Astrocyte of the spinal cord (primary cell): ENCODE results near the gene GJA1.
"Not testable (repeated sequence)": the region's sequence is repeated elsewhere in the genome, so short reads cannot be mapped to it uniquely, and the experiment has no call there.

ENCODE experiments used
- DNase-seq: peaks from one replicate; pipeline ENCODE4 v3.0.0; 2011; ENCODE audit warnings: low read depth, low spot score
- H3K4me3 ChIP-seq: 2 replicates; pipeline ENCODE4 v1.5.1; 2011; ENCODE audit warnings: low read depth, mild to moderate bottlenecking, low read length, moderate library complexity
- in situ Hi-C: cut with HindIII; loops from 2 replicates; pipeline ENCODE4 v1.10.0; 2017; ENCODE audit warnings: low sequenced_read_pairs
- TF ChIP-seq, protein P1 (sequence below): IDR thresholded peaks from 2 replicates; pipeline ENCODE4 v1.5.1; 2012; ENCODE audit warnings: low read depth, mild to moderate bottlenecking, low read length, inconsistent platforms

GJA1 gene

DNA sequence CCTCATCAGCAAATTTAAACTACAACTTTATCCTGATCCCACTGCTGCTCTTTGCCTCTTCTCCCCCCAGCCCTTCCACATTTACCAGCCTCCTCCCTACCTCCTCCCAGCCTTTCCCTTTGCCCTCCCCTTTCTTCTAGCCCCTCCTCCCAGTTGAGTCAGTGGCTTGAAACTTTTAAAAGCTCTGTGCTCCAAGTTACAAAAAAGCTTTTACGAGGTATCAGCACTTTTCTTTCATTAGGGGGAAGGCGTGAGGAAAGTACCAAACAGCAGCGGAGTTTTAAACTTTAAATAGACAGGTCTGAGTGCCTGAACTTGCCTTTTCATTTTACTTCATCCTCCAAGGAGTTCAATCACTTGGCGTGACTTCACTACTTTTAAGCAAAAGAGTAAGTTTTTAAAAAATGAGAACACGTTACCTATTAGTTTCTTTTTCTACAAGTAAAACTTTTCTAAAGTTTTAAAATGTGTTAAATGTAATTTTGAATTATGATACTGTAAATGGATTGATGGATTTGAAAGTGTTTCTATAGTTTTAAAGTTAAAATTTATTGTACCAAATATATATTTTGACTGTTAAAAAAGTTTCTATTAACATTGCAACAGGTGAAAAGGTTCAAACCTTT, at the start of gene GJA1:
GJA1 (plus strand) TSS at position 203 of the 626 bp plus-strand sequence. CDS start 11,202 bp downstream, outside the sequence.
- H3K4me3 ChIP-seq = peak within 1 kb of the TSS; percentile 96
- peak; percentile 92 for DNase-seq
- in situ Hi-C loops = loop anchor here (10.0 kb wide), 1 partner anchor 409 kb away; no protein-coding TSS in a partner anchor

DNA sequence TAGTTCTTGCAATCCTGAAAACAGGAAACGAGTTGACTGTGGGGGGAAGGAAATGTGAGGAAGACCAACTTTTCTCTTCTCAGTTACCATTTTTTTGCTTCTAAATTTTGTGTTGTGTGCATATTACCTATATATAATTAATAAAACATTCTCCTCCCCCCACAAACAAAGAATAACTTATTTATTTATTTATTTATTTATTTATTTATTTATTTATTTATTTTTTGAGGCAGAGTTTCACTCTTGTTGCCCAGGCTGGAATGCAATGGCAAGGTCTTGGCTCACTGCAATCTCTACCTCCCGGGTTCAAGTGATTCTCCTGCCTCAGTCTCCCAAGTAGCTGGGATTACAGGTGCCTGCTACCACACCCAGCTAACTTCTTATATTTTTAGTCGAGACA, 48.9 kb upstream of the GJA1 start:
- H3K4me3 ChIP-seq, in situ Hi-C loops, DNase-seq: not testable (repeated sequence)

More for the DNA sequence above, at the start of gene GJA1:
- TF ChIP-seq, protein P1, sequence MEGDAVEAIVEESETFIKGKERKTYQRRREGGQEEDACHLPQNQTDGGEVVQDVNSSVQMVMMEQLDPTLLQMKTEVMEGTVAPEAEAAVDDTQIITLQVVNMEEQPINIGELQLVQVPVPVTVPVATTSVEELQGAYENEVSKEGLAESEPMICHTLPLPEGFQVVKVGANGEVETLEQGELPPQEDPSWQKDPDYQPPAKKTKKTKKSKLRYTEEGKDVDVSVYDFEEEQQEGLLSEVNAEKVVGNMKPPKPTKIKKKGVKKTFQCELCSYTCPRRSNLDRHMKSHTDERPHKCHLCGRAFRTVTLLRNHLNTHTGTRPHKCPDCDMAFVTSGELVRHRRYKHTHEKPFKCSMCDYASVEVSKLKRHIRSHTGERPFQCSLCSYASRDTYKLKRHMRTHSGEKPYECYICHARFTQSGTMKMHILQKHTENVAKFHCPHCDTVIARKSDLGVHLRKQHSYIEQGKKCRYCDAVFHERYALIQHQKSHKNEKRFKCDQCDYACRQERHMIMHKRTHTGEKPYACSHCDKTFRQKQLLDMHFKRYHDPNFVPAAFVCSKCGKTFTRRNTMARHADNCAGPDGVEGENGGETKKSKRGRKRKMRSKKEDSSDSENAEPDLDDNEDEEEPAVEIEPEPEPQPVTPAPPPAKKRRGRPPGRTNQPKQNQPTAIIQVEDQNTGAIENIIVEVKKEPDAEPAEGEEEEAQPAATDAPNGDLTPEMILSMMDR = no peak

DNA sequence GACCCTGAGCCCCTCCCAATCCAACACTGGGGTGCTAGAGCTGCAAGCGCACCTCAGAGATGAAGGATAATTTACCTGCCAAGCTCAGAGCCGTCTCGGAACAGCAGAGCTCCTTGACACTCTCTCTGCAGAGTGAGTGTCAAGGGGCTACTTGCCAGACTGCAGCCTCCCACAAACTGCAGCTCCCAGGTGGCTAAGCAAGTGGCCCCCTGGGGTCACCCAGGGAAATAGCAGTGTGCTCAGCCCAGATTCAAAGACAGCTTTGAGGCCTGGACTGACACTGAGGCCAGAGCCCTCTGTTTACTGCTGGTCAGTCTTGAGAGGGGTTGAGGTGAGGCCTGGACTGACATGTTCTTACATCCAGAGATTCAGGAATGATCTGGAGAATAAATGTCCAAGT, 46.0 kb upstream of the GJA1 start:
- no peak for DNase-seq
- TF ChIP-seq, protein P1 = no peak
- in situ Hi-C loops = no loop called here
- no peak overlapping the region for H3K4me3 ChIP-seq

DNA sequence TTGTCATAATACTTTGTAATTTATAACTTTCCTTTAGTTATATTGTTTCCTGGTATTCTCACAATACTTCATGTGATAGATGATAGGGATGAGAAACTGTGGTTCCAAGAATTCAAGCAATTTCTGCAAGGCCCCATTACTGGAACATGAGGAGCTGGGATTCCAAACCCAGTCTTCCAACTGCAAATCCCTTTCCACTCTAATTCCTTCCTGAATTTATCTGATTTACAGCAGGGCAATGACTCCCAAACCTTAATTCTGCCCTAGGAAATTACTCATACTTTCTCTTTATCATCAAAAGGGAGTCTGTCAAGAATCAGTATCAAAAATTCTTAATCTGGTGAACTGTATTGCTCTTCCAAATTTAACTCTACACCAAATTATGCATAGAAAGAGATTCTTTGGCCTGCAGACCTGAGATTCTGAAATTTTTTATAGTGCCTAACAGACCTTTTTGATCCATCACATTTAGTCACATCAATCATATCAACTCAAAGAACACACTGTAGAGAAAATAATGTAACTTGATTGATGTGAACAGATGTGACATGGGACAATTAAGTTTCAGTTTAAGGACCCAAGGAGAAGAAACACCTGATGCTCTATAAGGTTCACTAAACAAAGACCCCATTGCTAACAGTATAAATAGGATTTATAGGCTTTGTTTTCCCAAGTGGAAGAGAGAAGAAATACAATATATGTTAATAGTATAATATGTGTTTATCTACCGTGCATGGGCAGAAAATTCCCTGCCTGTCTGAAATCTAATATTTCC, 41.5 kb upstream of the GJA1 start:
- in situ Hi-C loops = no loop called here
- no peak for DNase-seq

DNA sequence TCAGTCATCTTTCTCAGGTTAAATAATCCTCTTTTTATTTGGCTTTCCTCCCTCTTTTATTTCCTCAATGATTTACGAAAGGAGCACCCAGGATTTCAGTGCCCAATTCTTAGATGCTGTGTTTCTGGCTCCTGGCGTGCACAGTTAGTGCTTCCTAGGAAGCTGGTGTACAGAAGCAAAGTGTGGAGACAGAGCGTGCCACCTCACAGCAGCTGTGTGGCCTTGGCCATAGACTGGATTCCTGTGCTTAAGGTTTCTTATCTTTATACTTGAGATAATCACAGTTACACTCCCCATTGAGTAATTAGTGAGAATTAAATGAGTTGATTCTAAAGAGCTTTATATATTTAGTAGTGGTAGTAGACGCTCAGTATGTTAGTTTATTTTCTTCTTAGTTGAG, 39.7 kb upstream of the GJA1 start:
- TF ChIP-seq, protein P1 = no peak
- in situ Hi-C loops = no loop called here
- DNase-seq = no peak
- no peak overlapping the region for H3K4me3 ChIP-seq

More for the DNA sequence above, 41.5 kb upstream of the GJA1 start:
- H3K4me3 ChIP-seq = no peak overlapping the region
- TF ChIP-seq, protein P1 = no peak

DNA sequence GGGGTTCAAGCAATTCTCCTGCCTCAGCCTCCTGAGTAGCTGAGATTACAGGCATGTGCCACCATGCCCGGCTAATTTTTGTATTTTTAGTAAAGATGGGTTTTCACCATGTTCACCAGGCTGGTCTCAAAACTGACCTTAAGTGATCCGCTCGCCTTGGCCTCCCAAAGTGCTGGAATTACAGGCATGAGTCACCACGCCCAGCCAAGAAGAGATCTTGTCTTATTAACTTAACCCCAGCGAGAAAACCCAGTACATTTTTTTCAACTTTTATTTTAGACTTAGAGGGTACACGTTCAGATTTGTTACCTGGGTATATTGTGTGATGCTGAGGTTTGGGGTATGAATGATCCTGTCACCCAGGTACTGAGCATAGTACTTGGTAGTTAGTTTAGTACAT, 38.3 kb upstream of the GJA1 start:
- in situ Hi-C loops, DNase-seq, H3K4me3 ChIP-seq: not testable (repeated sequence)

DNA sequence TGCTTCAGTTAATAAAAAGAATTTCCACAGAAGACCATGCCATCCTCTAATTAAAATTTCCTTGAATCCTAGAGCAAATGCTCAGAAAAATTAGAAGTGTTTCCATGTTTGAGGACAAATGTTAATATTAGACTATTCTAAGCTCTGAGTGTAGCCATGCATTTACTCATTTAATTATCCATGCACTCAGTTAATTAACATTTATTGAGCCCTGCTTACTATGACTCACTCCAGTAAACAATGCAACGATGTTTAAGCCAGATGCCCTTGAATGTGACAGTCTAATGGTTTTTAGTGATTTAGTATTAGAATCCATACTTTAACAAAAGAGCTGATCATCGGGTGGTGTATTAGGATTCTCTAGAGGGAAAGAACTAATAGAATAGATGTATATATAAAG, 37.3 kb upstream of the GJA1 start:
- TF ChIP-seq, protein P1 = no peak
- in situ Hi-C loops = no loop called here
- no peak for DNase-seq
- no peak overlapping the region for H3K4me3 ChIP-seq
